Adrenal gland (tissue), 12 donors: ENCODE measurements around the gene HOXB1. TPM values are rescaled to one million over a fixed set of nuclear protein-coding genes. Genes with fewer than 3 reads are reported as not detected.
A peak's percentile ranks its signal among the peaks of the same experiment; 100 is the strongest.

Experiments used
- DNase-seq, 7 donors: peaks; one replicate each; pipeline ENCODE4 v3.0.0-alpha.2; 2019 to 2020
- H3K27ac ChIP-seq, 5 donors: fragments of 200-600 bp; sonication (generic) in 4 of 5; 1 replicate in 3 of 5; 2 replicates in 2 of 5; pipeline versions ENCODE4 v1.5.1 to v1.8.0; 2016 to 2020; ENCODE audit warnings: mild to moderate bottlenecking in 1 of 5
- H3K27me3 ChIP-seq: fragments of 200-600 bp; 2 replicates; pipeline ENCODE4 v1.8.0; 2021
- H3K36me3 ChIP-seq, 2 donors: fragments of 200-600 bp; replicated peaks in 1 of 2; 1 replicate in 1 of 2; 2 replicates in 1 of 2; pipeline versions ENCODE4 v1.5.1 to v1.8.0; 2018 to 2022
- H3K4me1 ChIP-seq, 2 donors: fragments of 200-600 bp; replicated peaks in 1 of 2; 1 replicate in 1 of 2; 2 replicates in 1 of 2; pipeline versions ENCODE4 v1.5.1 to v1.8.0; 2018 to 2021
- H3K4me3 ChIP-seq, 4 donors: fragments of 200-600 bp; sonication (generic) in 3 of 4; one replicate each; pipeline ENCODE4 v1.5.1; 2016 to 2018
- H3K9me3 ChIP-seq, 3 donors: fragments of 200-600 bp; sonication (generic) in 1 of 3; replicated peaks in 1 of 3; 1 replicate in 2 of 3; 2 replicates in 1 of 3; pipeline versions ENCODE4 v1.5.1 to v1.8.0; 2016 to 2021
- POLR2A ChIP-seq, 2 donors: fragments of 450-650 bp; IDR thresholded peaks; one replicate each; pipeline ENCODE4 v1.6.1; 2017; ENCODE audit warnings: antibody characterized with exemption in 2 of 2, mild to moderate bottlenecking in 2 of 2, moderate library complexity in 1 of 2
- WGBS, 4 donors: extraction: QIAGEN DNeasy Blood & Tissue Kit in 2 of 4; methylation state at CpG; one replicate each; pipeline versions ENCODE4 v1.1.5 to v1.1.7; 2013 to 2017; 5-methylcytosine and 5-hydroxymethylcytosine counted together
- intact Hi-C, 2 donors: fragments of 100-400 bp; cut with DNase I; formaldehyde crosslinking; loops; one replicate each; pipeline versions ENCODE4 v1.14.1 to v1.15.0; 2022 to 2023
- polyA plus RNA-seq, 3 donors: library from polyadenylated mRNA; stranded (reverse); fragments of 200-250 nt in 2 of 3; fragments of 350-450 nt in 1 of 3; fragmentation: Illumina TruSeq in 1 of 3; extraction: RNeasy Lipid Tissue Mini Kit (QIAGEN cat#74804) in 1 of 3; gene quantifications; one replicate each; pipeline ENCODE4 v1.2.3, GENCODE V29; 2013 to 2014
- total RNA-seq, 9 donors: library from RNA; depleted of rRNA in 4 of 9; stranded (reverse); fragments of >200 nt in 4 of 9; fragments of 120-200 nt in 1 of 9; fragmentation: NEBNext Ultra II Directional in 1 of 9; extraction: Animal tissue kit (Norgen Biotek cat#: 25700) in 1 of 9; gene quantifications; one replicate each; pipeline versions ENCODE4 v1.1.0 to v1.2.4, GENCODE V29; 2013 to 2023
- TF ChIP-seq, protein P1 (sequence below), 6 experiments: fragments of 450-650 bp in 4 of 6; fragments of 200-600 bp in 2 of 6; sonication (generic) in 1 of 6; IDR thresholded peaks; 1 replicate in 5 of 6; 2 replicates in 1 of 6; pipeline versions ENCODE4 v1.5.1 to v1.8.0; 2016 to 2021; ENCODE audit warnings: antibody characterized with exemption in 6 of 6, mild to moderate bottlenecking in 2 of 6, moderate library complexity in 1 of 6
- donor health status: healthy with polysubstance abuse.
- donor health status: Bipolar disorder and iron deficiency.
- donor health status: DM: yes; HTN: yes; CAD: no.
- donor health status: DM: no; HTN: no; CAD: no.
- donor health status: DM: no; HTN: no; CAD: no.
- donor health status: DM: yes; HTN: yes; CAD: no.

The HOXB1 gene
- total and polyA plus RNA-seq, 12 donors = not detected

DNA sequence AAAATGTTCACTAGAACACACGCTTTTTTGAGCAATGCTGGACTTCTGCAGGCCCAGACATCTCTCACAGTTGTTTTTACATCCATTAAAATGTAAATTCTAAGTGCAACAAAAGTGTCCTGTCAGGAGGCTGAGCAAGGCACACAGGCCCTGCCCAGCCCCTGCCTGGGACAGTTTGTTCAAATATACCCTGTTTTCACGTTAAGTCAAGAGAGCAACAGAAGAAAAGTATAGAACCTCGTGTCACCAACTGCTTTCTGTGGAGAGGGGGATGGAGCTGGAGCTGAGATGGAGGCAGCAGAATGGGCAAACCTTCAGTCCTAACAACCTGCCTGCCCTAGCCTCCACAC lies 18.4 kb upstream of the HOXB1 start:
- H3K36me3 ChIP-seq = peaks cover 0 to 6% of the 10 kb centered on the region in 2 donors
- no peak overlapping the region for H3K4me3 ChIP-seq
- H3K27me3 ChIP-seq = no peaks in the 10 kb centered on the region
- H3K9me3 ChIP-seq = no peaks in the 10 kb centered on the region
- DNase-seq = no peak
- H3K4me1 ChIP-seq = peaks cover 13 to 42% of the 10 kb centered on the region in 2 donors
- H3K27ac ChIP-seq = peak overlapping the region in 1 of 5 donors; percentile 97
- 70 to 75% (median 72%) methylated on average over 3 of the region's 3 CpGs for WGBS, 4 donors
- no peak for TF ChIP-seq POLR2A (IDR thresholded peaks at IDR 0.05)
- TF ChIP-seq, protein P1, sequence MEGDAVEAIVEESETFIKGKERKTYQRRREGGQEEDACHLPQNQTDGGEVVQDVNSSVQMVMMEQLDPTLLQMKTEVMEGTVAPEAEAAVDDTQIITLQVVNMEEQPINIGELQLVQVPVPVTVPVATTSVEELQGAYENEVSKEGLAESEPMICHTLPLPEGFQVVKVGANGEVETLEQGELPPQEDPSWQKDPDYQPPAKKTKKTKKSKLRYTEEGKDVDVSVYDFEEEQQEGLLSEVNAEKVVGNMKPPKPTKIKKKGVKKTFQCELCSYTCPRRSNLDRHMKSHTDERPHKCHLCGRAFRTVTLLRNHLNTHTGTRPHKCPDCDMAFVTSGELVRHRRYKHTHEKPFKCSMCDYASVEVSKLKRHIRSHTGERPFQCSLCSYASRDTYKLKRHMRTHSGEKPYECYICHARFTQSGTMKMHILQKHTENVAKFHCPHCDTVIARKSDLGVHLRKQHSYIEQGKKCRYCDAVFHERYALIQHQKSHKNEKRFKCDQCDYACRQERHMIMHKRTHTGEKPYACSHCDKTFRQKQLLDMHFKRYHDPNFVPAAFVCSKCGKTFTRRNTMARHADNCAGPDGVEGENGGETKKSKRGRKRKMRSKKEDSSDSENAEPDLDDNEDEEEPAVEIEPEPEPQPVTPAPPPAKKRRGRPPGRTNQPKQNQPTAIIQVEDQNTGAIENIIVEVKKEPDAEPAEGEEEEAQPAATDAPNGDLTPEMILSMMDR (IDR thresholded peaks at IDR 0.05) = no peak
- intact Hi-C loops = no loop called here

DNA sequence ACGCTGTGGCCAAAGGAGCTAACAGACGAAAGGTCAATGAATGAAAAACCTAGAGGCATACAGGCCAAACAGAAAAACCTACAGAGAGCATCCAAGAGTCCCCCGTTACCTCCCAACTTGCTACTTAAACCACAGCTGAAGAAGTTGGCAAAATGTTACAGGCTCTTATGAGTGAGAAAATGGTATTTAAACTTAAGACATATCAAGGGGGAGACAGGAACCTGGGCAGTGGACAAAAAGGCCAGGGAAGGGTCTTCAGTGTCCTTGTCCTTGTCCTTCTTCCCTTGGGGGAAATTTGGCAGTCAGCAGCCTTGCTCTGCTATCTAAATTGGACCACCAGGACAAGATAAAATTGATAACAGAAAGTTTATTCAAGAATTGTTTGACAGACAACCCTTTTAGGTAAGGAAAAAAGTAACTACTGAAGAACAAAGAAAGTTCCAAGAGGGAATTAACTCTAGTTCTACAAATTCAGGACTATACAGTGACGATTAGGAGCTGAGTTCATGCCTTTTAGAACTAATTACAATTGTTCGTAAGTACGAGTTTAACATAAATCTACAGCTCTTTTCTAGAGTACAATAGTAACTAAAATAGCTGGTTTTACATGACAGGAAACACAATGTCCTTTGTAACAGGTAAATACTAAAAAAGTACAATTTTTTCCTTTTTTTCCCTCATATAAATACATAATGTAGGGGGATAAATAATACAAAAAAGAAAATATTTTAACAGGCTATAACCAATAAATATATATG lies 17.9 kb upstream of the HOXB1 start:
- WGBS, 4 donors = 46 to 71% (median 52%) methylated on average over 6 of the region's 6 CpGs
- peak overlapping the region in 2 of 5 donors; percentile 79 to 97 for H3K27ac ChIP-seq
- H3K4me3 ChIP-seq = no peak overlapping the region
- H3K27me3 ChIP-seq = no peaks in the 10 kb centered on the region
- no peaks in the 10 kb centered on the region for H3K9me3 ChIP-seq
- TF ChIP-seq, protein P1 (IDR thresholded peaks at IDR 0.05) = no peak
- TF ChIP-seq POLR2A (IDR thresholded peaks at IDR 0.05) = no peak
- intact Hi-C loops = no loop called here
- peaks cover 13 to 42% of the 10 kb centered on the region in 2 donors for H3K4me1 ChIP-seq
- H3K36me3 ChIP-seq = peaks cover 0 to 6% of the 10 kb centered on the region in 2 donors
- DNase-seq = no peak

DNA sequence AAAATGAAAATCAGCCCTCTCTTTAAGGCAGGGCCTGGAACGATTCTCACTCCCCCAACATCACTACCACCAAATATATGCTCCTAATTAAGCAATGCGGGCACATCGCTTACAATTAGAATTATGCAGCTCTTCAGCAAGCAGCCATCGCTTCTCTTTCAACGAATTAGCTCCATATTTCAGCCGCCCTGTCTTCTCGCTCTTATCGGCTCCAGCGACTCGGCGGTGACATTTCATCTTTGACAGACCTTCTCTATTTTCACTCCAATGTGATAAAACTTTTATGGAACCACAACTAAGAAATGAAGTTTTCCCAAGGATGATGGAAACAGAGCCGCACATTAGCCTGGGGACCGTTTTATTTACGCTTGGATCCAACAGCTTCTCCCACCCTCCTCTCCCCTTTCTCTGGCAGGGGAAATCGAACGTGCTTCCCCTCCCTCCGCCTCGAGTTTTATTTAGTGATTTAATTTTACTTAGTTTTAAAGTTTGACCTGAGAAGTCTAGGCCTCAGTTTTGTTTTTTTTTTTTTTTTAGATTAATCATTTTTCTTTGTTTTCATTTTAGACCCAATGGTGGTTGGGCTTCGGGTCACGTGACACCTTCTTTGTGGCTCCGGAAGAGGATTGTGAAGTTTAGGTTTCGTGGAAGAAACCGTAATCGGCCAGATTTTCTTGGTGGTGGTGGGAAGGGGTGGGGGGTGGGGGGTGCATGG lies 17.2 kb upstream of the HOXB1 start:
- peak overlapping the region in 3 of 5 donors; percentile 54 to 97 (median 79) for H3K27ac ChIP-seq
- no peak for TF ChIP-seq POLR2A (IDR thresholded peaks at IDR 0.05)
- TF ChIP-seq, protein P1 (IDR thresholded peaks at IDR 0.05) = no peak
- intact Hi-C loops = no loop called here
- no peaks in the 10 kb centered on the region for H3K27me3 ChIP-seq
- WGBS, 4 donors = 30 to 49% (median 38%) methylated on average over 24 of the region's 24 CpGs
- no peaks in the 10 kb centered on the region for H3K9me3 ChIP-seq
- peaks cover 13 to 39% of the 10 kb centered on the region in 2 donors for H3K4me1 ChIP-seq
- peak in 3 of 7 donors; percentile 34 to 79 (median 65) for DNase-seq
- H3K4me3 ChIP-seq = peak overlapping the region in 2 of 4 donors; percentile 1 to 21
- H3K36me3 ChIP-seq = peaks cover 0 to 11% of the 10 kb centered on the region in 2 donors
